ENCODE data around the gene WDR7.

GRCh38 chr18:56974141-56974540 lies 323.0 kb downstream of the WDR7 start:
- TF ChIP-seq TAF1 (IDR thresholded peaks at IDR 0.05; ENCODE audit: low read depth) (no peak), CEBPB (IDR thresholded peaks at IDR 0.05) (no peak), EP300 (IDR thresholded peaks at IDR 0.05; ENCODE audit: borderline replicate concordance) (no peak), REST (IDR thresholded peaks at IDR 0.05; ENCODE audit: low read depth) (no peak), TEAD4 (IDR thresholded peaks at IDR 0.05) (no peak), ZBTB7A (IDR thresholded peaks at IDR 0.05; ENCODE audit: low read depth) (no peak), EGR1 (IDR thresholded peaks at IDR 0.05) (no peak)
